K562 (cell line): ENCODE results near the gene SYT1.

Experiments
- ATF1 ChIP-seq, 2 experiments: fragments of 450-650 bp in 1 of 2; IDR thresholded peaks; 2 replicates each; pipeline ENCODE4 v1.6.1; 2016; ENCODE audit warnings: missing compliant biosample characterization in 1 of 2, missing genetic modification characterization in 1 of 2
- BHLHE40 ChIP-seq: IDR thresholded peaks from 2 replicates; pipeline ENCODE4 v1.6.1; 2011; ENCODE audit warnings: low read length, improper control_type of control experiment
- BRCA1 ChIP-seq, 2 experiments: fragments of 450-650 bp in 1 of 2; sonication (generic) in 1 of 2; formaldehyde crosslinking in 1 of 2; IDR thresholded peaks; 2 replicates each; pipeline versions ENCODE4 v1.5.0 to v1.6.1; 2017 to 2020; ENCODE audit warnings: mild to moderate bottlenecking in 1 of 2, missing genetic modification reagents in 1 of 2
- CEBPB ChIP-seq: fragments of 450-650 bp; IDR thresholded peaks from 2 replicates; pipeline ENCODE4 v1.6.1; 2016; ENCODE audit warnings: missing genetic modification characterization, missing compliant biosample characterization
- CTCF ChIP-seq, 3 experiments: IDR thresholded peaks in 2 of 3; conservative IDR thresholded peaks in 1 of 3; 2 replicates each; pipeline ENCODE4 v1.5.1; 2011 to 2012; ENCODE audit warnings: low read length in 3 of 3, mild to moderate bottlenecking in 3 of 3, control low read depth in 2 of 3, improper control_type of control experiment in 1 of 3, inconsistent platforms in 1 of 3, low read depth in 1 of 3, mixed read lengths in 1 of 3, moderate library complexity in 1 of 3; ENCODE audit not compliant: insufficient read depth in 2 of 3
- HDAC2 ChIP-seq: fragments of 450-650 bp; IDR thresholded peaks from 2 replicates; pipeline ENCODE4 v1.6.1; 2016; ENCODE audit warnings: mild to moderate bottlenecking
- NBN ChIP-seq: fragments of 450-650 bp; IDR thresholded peaks from 2 replicates; pipeline ENCODE4 v1.6.1; 2016; ENCODE audit warnings: low read depth, mild to moderate bottlenecking
- NCOA6 ChIP-seq: fragments of 450-650 bp; IDR thresholded peaks from 2 replicates; pipeline ENCODE4 v1.6.1; 2017; ENCODE audit warnings: mild to moderate bottlenecking
- NR0B1 ChIP-seq: fragments of 450-650 bp; IDR thresholded peaks from one replicate; pipeline ENCODE4 v1.6.1; 2018; ENCODE audit warnings: mild to moderate bottlenecking, moderate library complexity; ENCODE audit not compliant: partially characterized antibody
- POLR2AphosphoS5 ChIP-seq: IDR thresholded peaks from 2 replicates; pipeline ENCODE4 v1.6.1; 2011; ENCODE audit warnings: mild to moderate bottlenecking, low read depth, low read length, moderate library complexity; ENCODE audit not compliant: control insufficient read depth, insufficient read depth
- SMC3 ChIP-seq: conservative IDR thresholded peaks from 2 replicates; pipeline ENCODE4 v1.6.1; 2011; ENCODE audit warnings: low read depth, low read length, improper control_type of control experiment; ENCODE audit not compliant: insufficient read depth
- USF2 ChIP-seq: sonication (generic); formaldehyde crosslinking; IDR thresholded peaks from 2 replicates; pipeline ENCODE4 v1.5.0; 2020; ENCODE audit warnings: missing genetic modification reagents

- no peak for TF ChIP-seq USF2
- TF ChIP-seq SMC3, result no peak
- TF ChIP-seq CTCF (IDR thresholded peaks at IDR 0.05 in 2 of 3, conservative IDR thresholded peaks at IDR 0.05 in 1 of 3; ENCODE audit: insufficient read depth in 2 of 3, low read depth in 1 of 3, low read length in 3 of 3), result no peak
- no peak for TF ChIP-seq BRCA1 (IDR thresholded peaks at IDR 0.05)
- no peak for TF ChIP-seq BRCA1 (CRISPR knock-in tag; IDR thresholded peaks at IDR 0.05)
- no peak for TF ChIP-seq NCOA6
- TF ChIP-seq HDAC2, result no peak
- TF ChIP-seq POLR2AphosphoS5, result no peak
- no peak for TF ChIP-seq CEBPB (tag)
- TF ChIP-seq ATF1 (CRISPR knock-in tag; IDR thresholded peaks at IDR 0.05), result no peak
- TF ChIP-seq ATF1 (tag; IDR thresholded peaks at IDR 0.05), result no peak
- TF ChIP-seq NR0B1, result no peak
- TF ChIP-seq NBN, result no peak
- TF ChIP-seq BHLHE40, result no peak
These were observed 832 bp upstream of the SYT1 start for GRCh38 chr12:78863482-78864402.
